ENCODE results near the gene PRKCQ. TPM values are rescaled to one million over a fixed set of nuclear protein-coding genes. Genes with fewer than 3 reads are reported as not detected.

PRKCQ gene
- total and polyA plus RNA-seq, 4 donors, result 0.13 to 3.3 (median 0.45) TPM

DNA sequence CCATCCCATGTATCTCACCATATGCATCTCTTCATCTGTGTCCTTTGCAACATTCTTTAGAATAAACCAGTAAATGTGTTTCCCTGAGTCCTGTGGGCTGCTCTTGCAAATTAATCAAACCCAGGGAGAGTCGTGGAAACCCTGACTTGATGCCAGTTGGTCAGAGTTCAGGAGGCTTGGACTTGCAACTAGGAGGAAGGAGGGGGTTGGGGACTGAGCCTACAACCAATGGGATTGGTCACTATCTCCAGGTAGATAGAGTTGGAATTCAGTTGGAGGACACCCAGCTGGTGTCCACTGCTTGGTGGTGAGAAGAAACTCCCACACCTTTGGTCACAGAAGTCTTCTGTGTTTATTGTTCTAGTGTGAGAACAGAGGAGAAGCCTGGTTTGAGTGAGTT lies 38.3 kb upstream of the PRKCQ start:
- Histone ChIP-seq H3K36me3 (ENCODE audit: control insufficient read depth in 4 of 4, insufficient read depth in 3 of 4, low read depth in 1 of 4, low read length in 3 of 4) (no peaks in the 10 kb centered on the region), H3K27ac (ENCODE audit: low read depth in 1 of 2, low read length in 2 of 2) (no peak overlapping the region), H3K4me1 (ENCODE audit: control insufficient read depth in 4 of 4, insufficient read depth in 4 of 4, low read length in 3 of 4) (no peaks in the 10 kb centered on the region), H3K4me3 (ENCODE audit: low read depth in 1 of 3, low read length in 3 of 3) (no peak overlapping the region), H3K9me3 (ENCODE audit: control insufficient read depth in 4 of 4, low read length in 3 of 4) (no peaks in the 10 kb centered on the region), H3K27me3 (ENCODE audit: control insufficient read depth in 4 of 4, insufficient read depth in 4 of 4, low read length in 3 of 4) (peaks cover 0 to 2% (median 0%) of the 10 kb centered on the region in 4 donors), H3K9ac (ENCODE audit: low read depth in 1 of 2, low read length in 2 of 2) (no peak overlapping the region)
- 7% methylated on average over 1 of the region's 1 CpG for WGBS
- TF ChIP-seq HNF4A (conservative IDR thresholded peaks at IDR 0.05), result no peak
- TF ChIP-seq ATF3 (IDR thresholded peaks at IDR 0.05), result no peak
- no peak for TF ChIP-seq TAF1 (conservative IDR thresholded peaks at IDR 0.05)
- no peak for DNase-seq (ENCODE audit: low spot score)

DNA sequence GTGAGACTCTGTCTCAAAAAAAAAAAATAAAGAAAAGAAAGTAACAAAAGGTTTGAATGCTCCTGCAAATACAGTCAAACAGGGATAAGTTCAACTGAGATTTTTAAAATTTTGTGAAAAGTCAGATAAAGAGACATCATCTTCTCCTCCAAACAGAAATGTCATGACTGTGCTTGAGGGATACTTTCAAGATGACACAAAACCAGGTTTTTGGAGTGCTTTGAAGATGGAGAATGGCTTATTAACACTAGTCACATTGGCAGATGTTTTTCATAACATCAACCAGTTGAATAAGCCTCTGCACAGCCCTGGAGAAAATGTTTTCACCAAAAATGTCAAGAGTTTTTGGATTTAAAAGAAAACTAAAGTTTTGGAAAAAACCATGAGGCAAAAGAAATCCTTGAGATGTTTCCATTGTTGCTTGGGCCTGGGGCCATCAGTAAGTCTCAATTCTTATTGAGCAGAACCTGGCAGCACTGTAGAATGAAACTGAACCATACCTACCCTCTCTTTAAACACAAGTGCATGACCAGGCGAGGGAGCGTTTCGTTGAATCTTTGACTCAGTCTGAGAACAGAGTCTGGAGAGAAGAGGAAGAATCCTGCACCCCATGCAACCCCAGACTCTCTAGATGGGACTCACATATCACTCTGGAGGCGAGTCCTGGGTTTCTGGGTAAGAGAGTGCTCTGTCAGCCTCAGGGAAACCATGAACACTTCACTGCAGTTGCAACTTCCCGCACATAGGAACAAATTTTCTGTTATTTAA lies 37.4 kb upstream of the PRKCQ start:
- Histone ChIP-seq H3K27ac (ENCODE audit: low read depth in 1 of 2, low read length in 2 of 2) (no peak overlapping the region), H3K36me3 (ENCODE audit: control insufficient read depth in 4 of 4, insufficient read depth in 3 of 4, low read depth in 1 of 4, low read length in 3 of 4) (no peaks in the 10 kb centered on the region), H3K4me3 (ENCODE audit: low read depth in 1 of 3, low read length in 3 of 3) (no peak overlapping the region), H3K27me3 (ENCODE audit: control insufficient read depth in 4 of 4, insufficient read depth in 4 of 4, low read length in 3 of 4) (peaks cover 0 to 2% (median 0%) of the 10 kb centered on the region in 4 donors), H3K9me3 (ENCODE audit: control insufficient read depth in 4 of 4, low read length in 3 of 4) (no peaks in the 10 kb centered on the region), H3K9ac (ENCODE audit: low read depth in 1 of 2, low read length in 2 of 2) (no peak overlapping the region), H3K4me1 (ENCODE audit: control insufficient read depth in 4 of 4, insufficient read depth in 4 of 4, low read length in 3 of 4) (no peaks in the 10 kb centered on the region)
- 89% methylated on average over 5 of the region's 5 CpGs for WGBS
- TF ChIP-seq CTCF (IDR thresholded peaks at IDR 0.05; ENCODE audit: low read depth, low read length, missing input control) (no peak), YY1 (IDR thresholded peaks at IDR 0.05) (no peak), FOXA1 (IDR thresholded peaks at IDR 0.05) (no peak)
- DNase-seq (ENCODE audit: low spot score), result no peak

DNA sequence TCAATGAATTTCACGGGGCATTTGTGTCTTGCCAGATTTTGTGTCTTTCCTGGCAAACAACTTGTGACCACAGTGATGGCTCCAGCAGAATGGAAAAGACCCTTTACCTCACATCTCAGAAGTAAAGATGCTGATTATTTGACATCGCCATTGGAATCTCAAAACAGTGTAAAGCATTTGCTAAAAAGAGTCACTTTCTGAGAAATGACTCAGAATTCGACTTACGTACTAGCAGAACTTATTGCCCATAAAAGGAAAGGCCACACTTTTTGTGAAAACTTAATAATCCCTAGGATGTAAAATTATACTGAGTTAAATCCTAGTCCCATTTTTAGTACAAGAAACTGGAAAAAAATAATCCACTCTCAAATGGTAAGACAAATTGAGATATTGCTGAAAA lies 35.9 kb upstream of the PRKCQ start:
- no peak for DNase-seq (ENCODE audit: low spot score)
- no peaks in the 10 kb centered on the region for H3K9me3 ChIP-seq (ENCODE audit: control insufficient read depth in 4 of 4, low read length in 3 of 4)
- WGBS, result 67% methylated on average over 4 of the region's 4 CpGs

More for the DNA sequence above, 35.9 kb upstream of the PRKCQ start:
- TF ChIP-seq YY1 (IDR thresholded peaks at IDR 0.05), result no peak
- no peak for TF ChIP-seq MAX (IDR thresholded peaks at IDR 0.05)
- TF ChIP-seq GABPA (IDR thresholded peaks at IDR 0.05 in 1 of 2, conservative IDR thresholded peaks at IDR 0.05 in 1 of 2), result no peak
- TF ChIP-seq ZBTB33 (IDR thresholded peaks at IDR 0.05), result no peak
- TF ChIP-seq ATF3 (IDR thresholded peaks at IDR 0.05), result no peak
- no peak for TF ChIP-seq JUND (IDR thresholded peaks at IDR 0.05)
- TF ChIP-seq REST (IDR thresholded peaks at IDR 0.05), result no peak
- TF ChIP-seq RXRA (IDR thresholded peaks at IDR 0.05), result no peak
- TF ChIP-seq TAF1 (conservative IDR thresholded peaks at IDR 0.05), result no peak
- TF ChIP-seq HNF4G (IDR thresholded peaks at IDR 0.05), result no peak
- TF ChIP-seq RAD21 (IDR thresholded peaks at IDR 0.05), result no peak
- no peak for TF ChIP-seq CTCF (IDR thresholded peaks at IDR 0.05; ENCODE audit: low read depth, low read length, missing input control)
- Histone ChIP-seq H3K36me3 (ENCODE audit: control insufficient read depth in 4 of 4, insufficient read depth in 3 of 4, low read depth in 1 of 4, low read length in 3 of 4) (no peaks in the 10 kb centered on the region), H3K4me1 (ENCODE audit: control insufficient read depth in 4 of 4, insufficient read depth in 4 of 4, low read length in 3 of 4) (no peaks in the 10 kb centered on the region), H3K4me3 (ENCODE audit: low read depth in 1 of 3, low read length in 3 of 3) (no peak overlapping the region), H3K9ac (ENCODE audit: low read depth in 1 of 2, low read length in 2 of 2) (no peak overlapping the region), H3K27me3 (ENCODE audit: control insufficient read depth in 4 of 4, insufficient read depth in 4 of 4, low read length in 3 of 4) (peaks cover 0 to 2% (median 0%) of the 10 kb centered on the region in 4 donors), H3K27ac (ENCODE audit: low read depth in 1 of 2, low read length in 2 of 2) (no peak overlapping the region)

All from liver (tissue), 9 donors.